Esophagus mucosa (tissue), 1 donor: ENCODE data around the gene CD99L2. TPM values are rescaled to one million over a fixed set of nuclear protein-coding genes. Genes with fewer than 3 reads are reported as not detected.

Experiments
- ATAC-seq: fragments of 200-7000 bp; cut with Tn5 transposase; one replicate; pipeline ENCODE4 v1.9.1; 2020
- total RNA-seq: library from RNA; stranded (reverse); gene quantifications from one replicate; pipeline ENCODE4 v1.2.4, GENCODE V29; 2023
- donor health status: DM: yes; HTN: yes; CAD: no.

CD99L2 gene
- total RNA-seq, 1 donor from 2014 or later, result 4.9 TPM

DNA sequence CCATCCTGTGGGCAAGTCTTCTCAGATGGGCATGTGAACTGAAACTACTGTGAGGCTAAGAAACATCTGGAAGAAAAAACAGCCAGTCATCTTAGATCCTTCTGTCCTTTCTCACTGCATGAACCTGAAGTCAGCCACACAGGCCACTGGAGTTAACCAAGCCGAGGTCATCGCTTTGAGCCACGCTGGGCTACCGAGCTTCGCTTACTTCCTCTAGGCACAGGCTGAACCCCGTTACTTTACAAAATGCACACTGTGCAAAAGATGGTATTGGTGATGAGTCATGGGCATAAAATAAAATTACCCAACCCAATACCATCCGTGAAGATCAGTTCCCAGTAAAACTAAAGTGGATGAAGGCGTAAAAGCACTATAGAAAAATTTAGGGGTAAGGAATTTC lies 119.1 kb downstream of the CD99L2 start:
- ATAC-seq, result no peak

DNA sequence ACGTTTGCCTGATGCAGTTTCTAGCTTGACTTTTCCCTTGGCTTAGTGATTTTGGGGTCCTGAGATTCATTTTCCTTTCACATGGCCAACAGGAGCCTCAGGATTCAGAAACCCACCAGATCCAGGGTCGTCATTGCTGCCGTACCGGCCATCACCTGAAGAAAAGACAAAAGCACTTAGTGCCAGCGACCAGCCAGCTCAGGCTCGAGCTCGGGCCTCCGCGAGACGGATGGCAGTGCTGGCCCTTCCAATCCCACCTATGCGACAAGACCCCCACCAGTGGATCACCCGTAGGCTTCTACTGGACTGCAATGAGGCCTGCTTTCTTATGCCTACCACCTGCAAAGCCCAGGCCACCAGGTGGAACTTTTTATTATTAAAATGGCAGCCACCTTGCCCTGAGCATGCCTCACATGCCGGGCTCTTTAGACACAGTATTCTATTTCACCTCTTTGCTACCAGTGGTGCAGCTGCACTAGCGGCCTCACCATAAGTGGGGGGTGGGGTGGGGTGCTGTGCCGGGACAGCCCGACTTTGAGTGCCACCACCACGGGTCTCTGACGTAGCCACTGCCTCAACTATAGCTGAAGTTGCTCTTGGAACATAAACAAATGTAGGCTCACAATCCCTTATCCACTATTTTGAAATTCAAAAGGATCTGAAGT lies 121.0 kb downstream of the CD99L2 start:
- no peak for ATAC-seq

DNA sequence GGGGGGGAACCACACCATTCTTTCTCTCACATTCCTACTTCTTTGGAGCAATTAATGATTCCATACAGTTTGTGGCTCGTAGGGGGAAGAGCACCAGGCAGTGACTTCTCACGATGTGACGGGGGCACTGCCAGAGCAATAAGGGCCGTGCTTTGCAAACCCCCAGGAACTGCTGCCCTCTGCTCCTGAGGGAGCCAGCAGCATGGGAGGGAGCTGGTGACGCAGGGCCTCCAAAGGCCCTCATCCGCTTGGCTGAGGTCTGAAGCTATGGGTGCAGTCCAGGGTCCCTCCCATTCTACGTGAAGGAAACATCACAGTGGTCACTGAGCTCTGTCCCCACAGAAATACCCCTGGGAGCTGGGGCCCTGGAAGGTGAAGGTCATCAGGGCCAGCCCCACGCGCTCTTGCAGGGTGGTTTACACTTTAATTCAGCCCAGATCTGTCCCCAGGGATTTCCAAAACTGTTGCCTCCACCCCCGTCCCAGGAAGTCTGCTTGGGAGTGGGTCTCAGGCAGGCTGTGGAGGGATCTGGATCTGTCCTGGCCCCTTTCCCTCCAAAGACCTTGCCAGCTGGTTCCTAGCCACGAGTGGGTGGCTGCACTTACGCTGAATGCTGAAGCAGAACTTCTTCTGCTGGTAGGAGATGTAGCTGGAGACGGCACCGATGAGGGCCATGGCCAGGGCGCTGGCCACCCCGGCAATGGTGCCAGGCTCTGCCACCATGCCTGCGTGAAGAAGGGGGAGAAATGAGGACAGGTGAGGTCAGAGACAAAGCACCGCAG lies 122.7 kb downstream of the CD99L2 start:
- ATAC-seq, result no peak

DNA sequence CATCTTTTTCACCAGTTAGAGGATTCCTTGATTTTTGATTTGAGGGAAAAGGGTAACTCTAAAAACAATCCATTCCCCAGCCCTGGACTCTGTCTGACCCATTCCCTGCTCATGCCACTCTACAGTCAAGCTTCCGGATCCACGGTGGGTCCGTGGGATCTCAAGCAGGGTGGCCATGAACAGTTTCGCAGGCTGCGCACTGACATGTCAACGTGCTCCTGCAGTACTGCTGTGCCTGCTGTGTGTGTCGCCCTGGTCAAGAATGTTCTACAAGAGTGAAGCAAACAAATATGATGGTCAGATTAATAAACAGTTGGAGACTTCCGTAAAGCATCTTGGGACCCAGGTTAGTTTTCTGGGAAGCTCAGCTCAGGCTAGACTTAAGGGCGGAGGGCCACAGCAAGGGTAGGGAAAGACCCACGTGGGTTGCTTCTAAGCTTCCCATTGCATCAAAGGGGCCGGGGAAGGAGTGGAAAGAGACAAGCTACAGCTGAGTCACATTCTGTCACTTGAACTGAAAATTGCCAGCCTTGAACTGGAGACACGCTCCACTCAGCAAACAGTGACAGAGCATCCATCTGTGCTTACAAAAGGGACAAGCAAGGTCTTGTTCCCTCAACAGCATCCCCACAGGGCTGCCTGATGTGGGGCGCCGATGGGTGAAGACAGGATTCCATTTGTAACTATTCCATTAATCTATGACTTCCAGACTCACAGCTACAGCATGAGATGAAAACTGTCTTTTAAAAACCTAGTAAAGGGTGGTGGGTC lies 123.5 kb downstream of the CD99L2 start:
- no peak for ATAC-seq

DNA sequence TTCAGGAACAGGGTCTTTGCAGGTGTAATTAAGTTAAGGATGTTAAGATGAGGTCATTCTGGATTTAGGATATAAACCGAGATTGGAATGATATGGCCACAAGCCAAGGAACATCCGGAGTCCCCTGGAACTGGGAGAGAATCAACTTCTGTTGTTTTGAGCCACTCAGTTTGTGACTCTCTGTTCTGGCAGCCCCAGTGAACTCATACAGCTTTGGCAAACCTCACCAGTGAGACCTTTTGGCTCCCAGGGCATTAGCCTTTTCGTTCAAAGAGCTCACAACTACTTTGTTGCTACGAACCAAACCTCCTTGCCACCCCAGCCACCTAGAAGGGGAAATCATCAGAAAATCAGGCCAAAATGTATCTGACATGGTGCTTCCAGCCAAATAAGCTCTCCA lies 124.8 kb downstream of the CD99L2 start:
- ATAC-seq, result no peak

DNA sequence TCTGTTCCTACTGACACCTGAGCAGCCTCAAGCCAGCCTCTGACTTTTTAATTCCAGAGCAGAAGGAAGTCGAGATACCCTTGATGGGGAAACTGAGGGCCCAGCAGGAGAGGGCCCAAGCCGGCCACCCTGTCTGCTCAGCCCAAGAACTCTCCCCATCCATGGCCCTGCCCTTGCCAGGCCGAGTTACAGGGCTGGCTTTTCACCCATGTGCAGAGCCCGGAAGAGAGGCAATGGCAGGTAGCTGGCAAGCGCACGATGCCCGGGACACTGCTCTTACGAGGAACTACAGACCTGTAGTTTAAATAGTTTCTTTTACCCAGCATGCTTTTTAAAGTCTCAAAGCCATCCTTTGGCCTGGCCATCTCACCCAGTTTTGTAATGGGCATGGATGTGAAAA lies 125.4 kb downstream of the CD99L2 start:
- ATAC-seq, result no peak

DNA sequence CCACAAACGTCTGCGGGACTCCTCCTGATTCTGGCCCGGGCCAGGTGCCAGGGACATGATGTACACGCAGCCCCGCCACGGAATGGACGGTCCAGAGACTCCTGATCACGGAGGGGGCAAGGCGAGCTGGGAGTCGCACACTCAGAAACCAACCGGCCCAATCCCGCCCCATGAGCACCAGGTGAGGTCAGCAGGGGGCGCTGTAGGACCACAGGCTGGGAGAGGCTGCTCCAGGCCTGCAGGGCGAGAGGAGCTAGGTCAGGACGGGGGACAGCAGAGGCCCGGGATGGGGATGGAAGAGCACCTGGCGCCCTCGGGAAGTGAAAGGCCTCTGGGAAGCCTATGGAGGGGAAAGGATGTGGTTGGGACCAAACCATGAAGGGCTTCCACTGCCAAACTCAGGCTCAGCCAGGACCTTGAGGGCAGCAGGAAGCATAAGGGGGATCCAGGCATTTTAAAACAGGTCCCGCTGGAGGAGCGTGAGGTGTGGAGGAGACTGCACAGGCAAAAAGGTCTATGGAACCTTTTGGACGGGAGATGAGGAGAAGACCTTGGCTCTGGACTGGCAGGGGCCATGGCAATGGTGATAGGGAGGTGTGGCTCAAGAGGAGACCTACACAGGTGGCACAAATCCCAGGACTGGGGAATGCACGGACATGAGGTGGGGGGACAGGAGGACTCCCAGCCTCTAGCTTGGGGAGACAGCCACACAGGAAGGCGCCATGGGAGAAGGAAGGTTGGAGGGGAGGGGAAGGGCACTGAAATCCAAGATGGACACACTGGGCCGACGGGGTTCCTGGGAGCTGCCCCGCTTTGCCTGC lies 126.1 kb downstream of the CD99L2 start:
- ATAC-seq, result peak; percentile 73

DNA sequence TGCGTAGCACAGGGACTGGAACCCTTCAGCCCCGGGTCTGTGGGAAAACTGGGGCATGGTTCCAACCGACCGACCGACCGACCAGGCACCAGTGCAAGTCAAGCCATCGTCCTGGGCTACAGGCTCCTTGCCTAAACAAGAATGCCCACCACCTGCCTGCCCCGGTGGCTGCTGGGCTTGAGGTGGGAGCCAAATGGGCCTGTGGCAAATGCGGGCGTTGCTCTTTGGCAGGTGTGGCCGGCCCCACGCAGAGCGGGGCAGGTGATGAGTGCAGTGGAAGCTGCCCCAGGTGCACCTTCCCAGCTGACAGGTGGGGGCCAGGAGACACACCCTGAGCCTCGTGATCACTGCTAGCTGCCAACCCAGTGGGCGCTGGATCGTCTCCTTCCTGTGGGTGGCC lies 127.4 kb downstream of the CD99L2 start:
- ATAC-seq, result no peak

DNA sequence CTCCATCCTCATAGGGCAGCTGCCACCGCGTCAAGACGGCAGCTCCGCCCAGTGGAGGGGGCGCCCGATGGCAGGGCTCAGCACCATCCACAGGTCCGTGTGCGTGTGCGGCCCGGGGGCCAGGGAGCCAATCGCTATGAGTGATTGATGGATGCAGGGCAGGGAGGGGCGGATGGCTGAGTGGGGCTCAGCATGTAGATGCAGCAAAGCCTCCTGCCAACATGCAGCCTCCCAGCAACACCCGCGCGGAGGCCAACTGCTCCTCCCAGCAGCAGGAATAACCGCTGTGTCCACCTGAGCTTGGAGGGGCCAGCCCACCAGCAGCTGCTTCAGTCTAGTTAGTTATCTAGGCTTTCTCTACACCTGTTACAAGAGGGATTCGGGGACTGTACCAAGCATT lies 127.8 kb downstream of the CD99L2 start:
- no peak for ATAC-seq

DNA sequence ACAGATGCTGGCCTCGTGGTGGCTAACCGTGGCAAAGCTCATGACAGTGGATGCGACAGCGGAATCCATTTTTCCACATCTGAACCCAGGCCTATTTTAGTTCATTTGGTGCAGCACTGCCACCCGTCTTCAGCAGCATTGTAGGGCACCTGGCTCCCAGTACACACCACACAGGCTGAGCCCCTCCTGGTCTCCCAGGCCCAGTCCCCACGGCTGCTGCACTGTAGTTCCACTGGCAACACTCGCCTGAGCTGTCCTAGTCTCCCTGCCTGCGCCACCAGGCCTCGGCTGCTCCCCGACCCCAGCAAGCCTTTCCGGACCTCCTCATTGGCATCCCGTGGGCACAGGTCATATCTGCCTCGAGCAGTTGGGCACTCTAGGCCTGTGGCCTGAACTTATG lies 129.1 kb downstream of the CD99L2 start:
- ATAC-seq, result no peak

DNA sequence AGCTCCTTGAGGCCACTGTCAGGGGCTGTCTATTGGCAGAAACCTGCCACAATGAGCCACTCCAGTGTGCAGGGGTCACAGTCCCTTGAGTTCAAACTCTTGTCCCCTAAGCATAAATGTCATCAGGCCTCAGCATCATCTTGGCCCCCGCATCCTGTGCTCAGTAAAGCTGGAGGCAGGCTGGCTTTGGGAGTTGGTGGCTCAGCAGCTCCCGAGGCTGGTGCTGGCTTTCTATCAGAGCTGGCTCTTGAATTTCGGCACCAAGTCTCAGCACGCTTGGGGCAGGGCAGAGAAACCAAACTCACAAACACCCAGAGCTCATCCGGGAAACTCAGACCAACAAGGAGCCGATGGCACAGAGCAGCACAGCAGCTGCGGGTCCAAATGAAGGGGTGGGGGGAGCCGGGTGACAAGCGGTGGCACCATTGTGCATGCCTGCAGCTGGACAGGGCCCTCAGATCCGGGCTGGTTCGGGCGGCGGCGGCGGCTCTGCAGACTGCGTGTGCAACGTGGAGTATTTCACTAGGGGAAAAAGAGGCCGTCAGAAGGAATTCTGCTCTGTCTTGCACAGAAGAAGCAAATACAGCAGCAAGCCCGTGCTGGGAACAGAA lies 129.8 kb downstream of the CD99L2 start:
- peak; percentile 37 for ATAC-seq

DNA sequence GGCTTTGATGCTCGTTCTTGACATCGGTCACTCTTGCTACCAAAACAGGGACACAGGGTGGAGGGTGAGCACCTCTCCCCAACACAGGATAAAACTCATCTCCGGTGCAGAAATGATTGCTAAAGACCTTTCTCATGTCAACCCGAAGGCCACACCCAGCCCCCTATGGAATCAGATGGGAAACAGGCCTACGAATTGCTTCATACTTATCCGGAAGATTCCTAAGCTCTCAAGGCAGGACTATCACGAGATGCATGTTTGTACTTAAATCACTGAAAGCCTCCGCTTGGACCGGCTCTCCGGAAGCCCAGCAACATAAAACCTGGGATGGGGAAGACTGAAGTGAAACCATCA lies 130.4 kb downstream of the CD99L2 start:
- no peak for ATAC-seq

DNA sequence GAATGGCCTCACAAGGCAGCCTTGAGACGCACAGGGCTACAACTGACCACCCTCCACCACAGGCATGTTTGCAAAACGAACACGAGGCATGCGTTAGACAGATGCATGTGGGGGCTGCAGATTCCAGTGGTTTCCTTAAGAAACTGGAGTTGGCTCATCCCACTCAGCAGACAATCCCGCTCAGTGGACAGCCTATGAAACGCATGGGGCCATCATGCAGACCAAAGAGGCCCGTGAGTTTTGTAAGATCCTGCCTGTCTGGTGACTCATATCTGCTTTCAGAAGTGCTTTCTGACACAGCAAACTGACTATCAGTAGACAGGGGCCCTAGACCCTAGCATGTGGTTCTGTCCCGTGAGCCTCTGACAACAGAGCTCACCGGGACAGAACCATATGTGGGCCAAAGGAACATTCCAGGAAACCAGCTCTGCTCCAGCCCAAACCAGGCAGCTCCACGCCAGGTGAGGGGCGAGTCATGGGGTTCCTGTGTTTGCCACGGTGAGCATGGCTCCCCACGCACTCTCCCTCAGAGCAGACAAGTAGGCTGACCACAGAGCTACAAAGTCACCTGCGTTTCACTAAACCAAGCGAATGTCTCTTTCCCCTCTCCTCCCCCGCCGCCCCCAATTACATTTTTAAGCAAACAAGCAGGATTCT lies 130.9 kb downstream of the CD99L2 start:
- peak; percentile 37 for ATAC-seq

DNA sequence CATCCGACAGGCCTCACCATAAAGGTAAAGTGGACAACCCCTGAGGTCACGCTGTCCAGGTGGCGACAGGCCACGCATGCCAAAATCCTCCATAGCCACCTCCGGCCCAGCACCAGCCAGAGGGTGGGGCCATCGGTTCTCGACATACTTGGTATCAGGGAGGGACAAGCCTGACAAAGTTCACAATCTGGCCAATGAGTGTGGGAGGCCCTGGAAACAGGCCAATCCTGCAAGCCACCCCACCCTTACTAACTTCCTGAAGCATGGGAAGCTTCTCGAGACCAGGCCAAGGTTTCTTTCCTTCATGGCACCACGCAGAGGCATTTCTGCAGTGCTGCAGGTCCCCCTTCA lies 131.4 kb downstream of the CD99L2 start:
- peak; percentile 24 for ATAC-seq

DNA sequence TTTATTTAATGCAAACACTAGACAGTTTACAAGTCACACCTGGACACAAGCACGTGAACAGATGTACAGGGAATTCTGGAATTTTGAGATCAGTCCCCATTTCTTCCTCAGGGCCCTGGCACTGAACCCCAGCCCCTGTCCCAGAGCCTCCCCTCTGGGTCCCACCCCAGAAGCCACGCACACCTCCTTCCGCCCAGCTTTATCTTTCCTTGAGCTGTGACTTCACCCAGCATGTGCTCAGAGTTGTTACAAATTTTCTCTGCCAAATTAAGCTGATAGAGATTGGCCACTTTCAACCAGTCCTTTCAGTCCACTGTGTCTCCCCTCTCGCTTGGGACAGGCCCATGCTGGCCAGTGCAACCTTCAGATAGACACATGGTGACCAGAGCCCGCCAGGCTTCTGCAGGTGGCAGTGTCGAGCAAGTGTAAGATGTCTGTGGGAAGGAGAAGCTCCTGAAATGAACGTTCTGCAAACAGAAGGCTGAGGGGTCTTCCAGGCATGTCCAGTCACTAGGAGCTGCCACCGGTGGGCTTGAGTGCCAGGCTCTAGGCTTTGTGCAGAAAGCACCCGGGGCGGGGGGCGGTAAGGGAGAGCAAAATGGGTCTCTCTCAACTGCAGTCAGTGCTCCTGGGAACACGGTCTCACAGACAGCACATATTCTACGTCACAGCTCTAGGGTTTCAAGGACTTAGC lies 132.0 kb downstream of the CD99L2 start:
- no peak for ATAC-seq

DNA sequence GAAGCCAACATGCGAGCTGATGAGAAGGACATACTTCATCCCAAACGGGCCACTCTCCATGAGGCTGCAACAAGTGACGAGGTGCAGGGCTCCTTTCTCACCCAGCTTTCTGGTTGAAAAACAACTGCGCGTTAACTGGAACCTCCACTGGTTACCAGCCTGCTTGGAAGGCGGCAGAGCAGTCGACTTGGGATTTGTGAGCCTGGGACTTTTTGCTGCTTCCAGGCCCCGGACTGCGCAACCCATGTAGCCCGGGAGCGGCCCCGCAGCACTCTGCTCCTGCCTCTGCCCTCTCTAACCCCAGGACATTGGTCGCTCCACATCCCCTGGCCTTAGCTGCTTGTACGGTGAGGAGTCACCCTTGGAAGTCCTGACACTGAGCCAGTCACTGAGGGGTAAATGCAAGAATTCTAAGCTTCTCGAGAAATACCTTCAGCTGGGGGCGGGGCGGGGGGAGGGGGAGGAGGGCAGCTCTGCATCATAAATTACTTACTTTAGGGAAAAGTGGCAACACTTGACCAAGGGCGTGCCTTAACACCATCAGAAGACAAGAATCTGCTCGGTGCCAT lies 132.6 kb downstream of the CD99L2 start:
- no peak for ATAC-seq

DNA sequence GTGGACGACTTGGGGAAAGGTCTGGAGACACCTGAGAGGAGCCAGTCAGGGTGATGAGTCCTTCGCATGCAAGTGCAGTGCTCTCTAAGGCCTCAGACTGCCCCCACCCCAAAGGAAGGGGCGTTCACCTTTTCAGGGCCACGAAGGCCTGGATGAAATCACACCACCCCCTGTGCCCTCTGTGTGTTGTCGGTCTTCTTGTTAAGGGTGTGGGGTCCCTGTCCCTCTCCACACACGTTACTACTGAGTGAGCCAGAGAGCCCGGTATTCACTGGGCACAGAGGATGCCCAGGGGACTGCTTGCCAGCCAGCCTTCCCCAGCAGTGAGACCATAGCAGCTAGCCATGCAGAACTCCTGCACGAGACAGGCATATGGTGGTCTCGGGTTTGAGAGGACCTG lies 133.2 kb downstream of the CD99L2 start:
- ATAC-seq, result no peak

DNA sequence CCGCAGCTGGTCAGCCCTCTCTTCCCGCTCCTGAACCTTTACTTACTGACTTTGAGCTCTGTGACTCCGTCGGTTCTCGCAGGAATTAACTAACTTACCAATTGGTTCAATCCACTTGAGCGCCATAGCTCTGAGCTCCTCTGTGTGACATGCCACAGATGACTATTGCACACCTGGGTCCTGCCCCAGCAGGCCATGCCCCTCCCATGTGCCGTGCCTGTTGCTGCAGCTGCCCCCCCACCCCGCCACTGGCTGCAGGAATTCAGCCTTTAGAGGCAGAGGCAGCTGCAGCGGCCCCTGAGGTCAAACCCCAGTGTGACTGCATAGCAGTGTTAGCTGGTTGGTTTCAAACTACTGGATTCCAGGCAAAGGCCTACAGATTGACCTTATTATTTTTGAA lies 134.7 kb downstream of the CD99L2 start:
- ATAC-seq, result no peak

DNA sequence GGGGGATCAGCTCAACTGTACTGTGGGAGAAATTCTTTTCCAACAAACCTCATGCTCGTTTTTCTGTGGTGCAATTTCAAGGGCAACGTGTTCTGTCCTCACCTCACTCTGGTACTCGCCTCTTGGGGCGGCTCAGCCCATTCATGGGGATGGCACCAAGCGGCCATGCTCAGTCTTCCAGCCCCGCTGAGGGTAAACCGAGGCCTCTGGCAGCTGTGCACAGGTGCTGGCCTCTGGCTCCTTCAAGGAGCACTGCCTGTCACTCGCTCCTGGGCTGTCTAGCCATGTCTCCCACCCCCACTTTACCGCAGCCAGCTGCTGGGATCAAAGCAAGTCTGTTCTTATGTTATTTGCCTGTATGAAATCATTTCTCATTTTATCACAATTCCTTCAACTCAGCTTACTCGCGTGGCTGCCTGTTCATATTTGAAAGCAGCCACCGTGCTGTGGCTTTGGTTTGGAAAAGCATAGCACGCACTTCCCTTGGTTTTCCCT lies 135.1 kb downstream of the CD99L2 start:
- no peak for ATAC-seq

DNA sequence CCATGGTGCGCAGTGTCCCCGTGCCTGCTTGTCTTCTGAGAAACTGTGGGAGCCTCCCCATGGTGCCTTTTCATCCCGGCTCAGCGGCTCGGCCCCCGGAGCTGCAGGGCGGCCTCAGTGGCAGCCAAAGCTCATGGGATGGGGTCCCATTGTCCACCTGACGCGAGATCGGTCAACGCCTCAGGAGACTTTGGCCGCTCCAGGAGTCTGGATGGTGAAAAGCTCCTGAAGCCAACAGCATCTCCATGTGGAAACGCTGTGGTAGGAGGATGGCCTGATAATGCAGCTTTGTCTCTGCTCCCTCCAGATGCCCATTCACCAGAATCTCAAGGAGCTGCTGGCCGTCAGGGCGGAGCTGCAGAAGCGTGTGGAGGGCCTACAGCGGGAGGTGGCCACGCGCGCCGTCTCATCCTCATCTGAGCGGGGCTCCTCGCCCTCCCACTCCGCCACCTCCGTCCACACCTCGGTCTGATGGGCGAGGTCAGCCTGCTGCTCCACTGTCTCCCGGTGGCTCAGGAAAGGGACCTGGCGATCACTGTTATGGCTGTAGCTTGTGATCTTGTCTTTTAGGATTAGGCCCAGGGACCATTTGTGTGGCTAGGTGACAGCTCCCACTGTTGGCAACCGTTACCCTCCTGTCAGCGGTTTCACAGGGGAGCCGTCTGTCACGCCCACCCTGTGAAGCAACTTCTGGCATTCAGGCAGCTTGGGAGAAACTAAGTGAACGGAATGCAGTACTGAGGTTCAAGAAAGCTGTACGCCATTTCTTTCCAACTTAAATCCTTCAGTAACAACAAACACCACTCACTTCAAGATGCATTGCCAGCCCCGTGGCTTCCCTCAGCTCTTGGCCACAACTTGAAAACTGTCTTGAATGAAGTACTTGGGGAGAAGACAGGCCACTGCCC lies 136.0 kb downstream of the CD99L2 start:
- no peak for ATAC-seq
